Endothelial cell of umbilical vein (primary cell): ENCODE data around the gene TBC1D14. TPM values are rescaled to one million over a fixed set of nuclear protein-coding genes. Genes with fewer than 3 reads are reported as not detected.

Experiments
- BruUV-seq: library from RNA; stranded (reverse); fragments of 400-500 nt; replicated peaks from 2 replicates; lab custom pipeline; 2021; lab: Mats Ljungman, UMichigan
- CTCF ChIA-PET: fragments of 300-600, 350-600 bp; sonication (Branson Sonifier 250); formaldehyde crosslinking; loops from one replicate; lab custom pipeline; 2021; ENCODE audit warnings: antibody characterized with exemption, inconsistent platforms; lab: Charles Lee
- POLR2A ChIA-PET: fragments of 300-600, 350-600 bp; sonication (Branson Sonifier 250); formaldehyde crosslinking; loops from one replicate; lab custom pipeline; 2021; ENCODE audit warnings: antibody characterized with exemption, inconsistent platforms; lab: Charles Lee
- DNase-seq: peaks from one replicate; pipeline ENCODE4 v3.0.0-alpha.2; 2011; ENCODE audit warnings: low read depth, low spot score
- FAIRE-seq: peaks from 2 replicates; lab custom pipeline; 2011; peaks lifted over from hg19 to GRCh38; lab: Jason Lieb, UNC
- H2AFZ ChIP-seq: 2 replicates; pipeline ENCODE4 v1.6.0; 2012; ENCODE audit warnings: low read depth, low read length, control low read depth, inconsistent platforms
- H3K27ac ChIP-seq: 2 replicates; pipeline ENCODE4 v1.5.1; 2011; ENCODE audit warnings: low read depth, mild to moderate bottlenecking, control low read depth, low read length, moderate library complexity; ENCODE audit not compliant: insufficient read depth
- H3K27me3 ChIP-seq, 2 experiments: 2 replicates each; pipeline versions ENCODE4 v1.6.0 to v1.6.1; 2011; ENCODE audit warnings: low read length in 2 of 2, mixed read lengths in 1 of 2; ENCODE audit not compliant: control insufficient read depth in 2 of 2, insufficient read depth in 2 of 2
- H3K36me3 ChIP-seq, 2 experiments: 2 replicates in 1 of 2; 3 replicates in 1 of 2; pipeline ENCODE4 v1.5.1; 2011; ENCODE audit warnings: low read length in 2 of 2, mild to moderate bottlenecking in 1 of 2, moderate library complexity in 1 of 2; ENCODE audit not compliant: control insufficient read depth in 2 of 2, insufficient read depth in 2 of 2; ENCODE audit errors: extremely low read depth in 1 of 2
- H3K4me1 ChIP-seq: 3 replicates; pipeline ENCODE4 v1.5.1; 2011; ENCODE audit warnings: mild to moderate bottlenecking, low read length; ENCODE audit not compliant: control insufficient read depth, insufficient read depth; ENCODE audit errors: extremely low read depth
- H3K4me2 ChIP-seq: 2 replicates; pipeline ENCODE4 v1.6.1; 2011; ENCODE audit warnings: low read length, control low read depth, mixed read lengths; ENCODE audit not compliant: insufficient read depth
- H3K4me3 ChIP-seq, 3 experiments: fragments of 200-600 bp in 1 of 3; sonication (generic), shearing (Covaris generic) in 1 of 3; replicated peaks in 1 of 3; 2 replicates each; pipeline ENCODE4 v1.5.1; 2011 to 2016; ENCODE audit warnings: control low read depth in 3 of 3, low read length in 3 of 3, mild to moderate bottlenecking in 2 of 3, inconsistent platforms in 1 of 3, low read depth in 1 of 3, moderate library complexity in 1 of 3; ENCODE audit not compliant: insufficient read depth in 1 of 3
- H3K79me2 ChIP-seq: 2 replicates; pipeline ENCODE4 v1.6.0; 2012; ENCODE audit warnings: low read length, inconsistent platforms; ENCODE audit not compliant: control insufficient read depth, insufficient read depth
- H3K9ac ChIP-seq: replicated peaks from 2 replicates; pipeline ENCODE3; 2011; ENCODE audit warnings: low read length, control low read depth; ENCODE audit not compliant: insufficient read depth; ENCODE audit errors: extremely low read depth
- H3K9me1 ChIP-seq: replicated peaks from 3 replicates; pipeline ENCODE4 v1.6.0; 2011; ENCODE audit warnings: mild to moderate bottlenecking, low read length; ENCODE audit not compliant: control insufficient read depth, insufficient read depth; ENCODE audit errors: extremely low read depth
- H3K9me3 ChIP-seq: replicated peaks from 2 replicates; pipeline ENCODE4 v1.5.1; 2012; ENCODE audit warnings: low read length, inconsistent platforms; ENCODE audit not compliant: control insufficient read depth, insufficient read depth
- H4K20me1 ChIP-seq: replicated peaks from 2 replicates; pipeline ENCODE3; 2011; ENCODE audit warnings: mild to moderate bottlenecking, low read length; ENCODE audit not compliant: control insufficient read depth, insufficient read depth; ENCODE audit errors: extremely low read depth
- CTCF ChIP-seq, 2 donors: IDR thresholded peaks; 1 replicate in 1 of 2; 2 replicates in 1 of 2; pipeline ENCODE4 v1.5.1; 2011; ENCODE audit warnings: low read length in 2 of 2, mild to moderate bottlenecking in 2 of 2, moderate library complexity in 2 of 2, control low read depth in 1 of 2, inconsistent platforms in 1 of 2, low read depth in 1 of 2; ENCODE audit not compliant: insufficient read depth in 1 of 2; ENCODE audit errors: extremely low read depth in 1 of 2
- EZH2 ChIP-seq: IDR thresholded peaks from 2 replicates; pipeline ENCODE4 v1.6.1; 2012; ENCODE audit warnings: borderline replicate concordance, low read depth, mild to moderate bottlenecking, moderate library complexity, low read length, inconsistent platforms; ENCODE audit not compliant: severe bottlenecking
- FOS ChIP-seq: IDR thresholded peaks from 2 replicates; pipeline ENCODE4 v1.6.1; 2011; ENCODE audit warnings: mild to moderate bottlenecking, low read length, moderate library complexity, borderline replicate concordance; ENCODE audit not compliant: insufficient read depth
- GATA2 ChIP-seq: IDR thresholded peaks from 2 replicates; pipeline ENCODE4 v1.7.0; 2011; ENCODE audit warnings: low read depth, mild to moderate bottlenecking, moderate library complexity, mixed read lengths, low read length; ENCODE audit not compliant: insufficient read length, insufficient read depth
- JUN ChIP-seq: IDR thresholded peaks from 2 replicates; pipeline ENCODE4 v1.6.1; 2011; ENCODE audit warnings: borderline replicate concordance, low read depth; ENCODE audit not compliant: insufficient read length, insufficient read depth
- MAX ChIP-seq: IDR thresholded peaks from 2 replicates; pipeline ENCODE4 v1.6.1; 2011; ENCODE audit not compliant: insufficient read depth, insufficient read length
- MYC ChIP-seq: IDR thresholded peaks from one replicate; pipeline ENCODE4 v1.6.1; 2011; ENCODE audit warnings: mild to moderate bottlenecking, low read depth, low read length
- POLR2A ChIP-seq: IDR thresholded peaks from 2 replicates; pipeline ENCODE4 v1.6.1; 2012; ENCODE audit warnings: low read depth, mild to moderate bottlenecking, control low read depth, low read length
- POLR2AphosphoS5 ChIP-seq: IDR thresholded peaks from 2 replicates; pipeline ENCODE4 v1.6.1; 2012; ENCODE audit warnings: low read depth, mild to moderate bottlenecking, control low read depth, low read length, moderate library complexity; ENCODE audit not compliant: insufficient read depth
- dilution Hi-C: fragments of 300-500 bp; cut with MboI; formaldehyde crosslinking; loops from one replicate; pipeline ENCODE4 v1.15.0; 2019; ENCODE audit warnings: low sequenced_read_pairs; ENCODE audit not compliant: extremely low pct_ligation_motif_present
- intact Hi-C: fragments of 100-400 bp; cut with micrococcal nuclease; formaldehyde crosslinking; loops from one replicate; pipeline ENCODE4 v1.10.0; 2022
- polyA plus RNA-seq, 4 experiments: library from polyadenylated mRNA; depleted of rRNA in 3 of 4; stranded (reverse) in 3 of 4; unstranded in 1 of 4; fragments of >200 nt; gene quantifications; 2 replicates each; pipeline versions ENCODE4 v1.2.1 to v1.2.3, GENCODE V29; 2011 to 2012; ENCODE audit warnings: missing spikeins in 1 of 4
- total RNA-seq: library from RNA; stranded (reverse); gene quantifications from 2 replicates; pipeline ENCODE4 v1.2.3, GENCODE V29; 2021

The TBC1D14 gene
- total and polyA plus RNA-seq, 2 donors (not counting 3 experiments of a cell fraction or from before 2014, with no cell fraction given), result 23.7 to 24.8 TPM

GRCh38 chr4:6965329-6965728 lies 55.7 kb downstream of the TBC1D14 start:
- Histone ChIP-seq H3K4me1 (peaks cover 7% of the 10 kb centered on the region), H3K9me3 (no peaks in the 10 kb centered on the region), H2AFZ (no peak overlapping the region), H3K9me1 (no peaks in the 10 kb centered on the region), H3K27me3 (no peaks in the 10 kb centered on the region), H3K4me3 (no peak overlapping the region), H3K4me2 (no peak overlapping the region), H3K27ac (no peak overlapping the region), H4K20me1 (no peaks in the 10 kb centered on the region), H3K36me3 (no peaks in the 10 kb centered on the region), H3K9ac (no peak overlapping the region), H3K79me2 (no peaks in the 10 kb centered on the region)
- no TSS peak for BruUV-seq
- ChIA-PET CTCF (interaction anchor here (1.6 kb wide), 1 partner anchor 9 kb away, joined by 16 read pairs; no protein-coding TSS in a partner anchor), POLR2A (no interaction called here)
- intact Hi-C loops (no loop called here), dilution Hi-C loops (no loop called here)
- FAIRE-seq, result no peak
- TF ChIP-seq FOS (no peak), MAX (no peak), POLR2A (no peak), POLR2AphosphoS5 (no peak), CTCF (IDR thresholded peaks at IDR 0.05; ENCODE audit: extremely low read depth in 1 of 2, insufficient read depth in 1 of 2, low read depth in 1 of 2, low read length in 2 of 2) (no peak), GATA2 (no peak), EZH2 (no peak), MYC (no peak), JUN (no peak)
- DNase-seq, result no peak
